ENCODE measurements around the gene PIK3R6.
A peak's percentile ranks its signal among the peaks of the same experiment; 100 is the strongest.

The PIK3R6 gene

DNA sequence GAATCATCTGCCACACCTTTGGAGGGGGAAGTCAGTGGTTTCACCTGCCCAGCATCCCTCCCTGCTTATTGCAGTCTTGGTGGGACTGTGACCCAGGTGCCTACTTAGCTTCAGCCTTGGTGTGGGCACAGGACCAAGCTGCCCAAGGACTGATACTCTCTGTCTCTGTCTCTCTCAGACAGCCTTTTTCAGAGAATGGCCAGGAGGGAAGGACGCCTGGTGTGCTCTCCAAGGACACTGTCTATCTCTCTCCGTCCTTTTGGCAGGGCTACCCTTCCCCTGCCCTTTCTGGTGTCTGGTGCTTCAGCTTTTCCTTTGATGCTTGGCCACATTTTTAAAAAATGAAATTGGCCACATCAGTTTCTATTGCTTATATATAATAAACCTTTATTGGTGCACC is 19.6 kb downstream of the PIK3R6 start:
- no peak for TF ChIP-seq EP300 (IDR thresholded peaks at IDR 0.05; ENCODE audit: borderline replicate concordance)
- TF ChIP-seq EGR1 (IDR thresholded peaks at IDR 0.05) = no peak
- TF ChIP-seq FOXM1 (IDR thresholded peaks at IDR 0.05; ENCODE audit: borderline replicate concordance, low read depth) = no peak

DNA sequence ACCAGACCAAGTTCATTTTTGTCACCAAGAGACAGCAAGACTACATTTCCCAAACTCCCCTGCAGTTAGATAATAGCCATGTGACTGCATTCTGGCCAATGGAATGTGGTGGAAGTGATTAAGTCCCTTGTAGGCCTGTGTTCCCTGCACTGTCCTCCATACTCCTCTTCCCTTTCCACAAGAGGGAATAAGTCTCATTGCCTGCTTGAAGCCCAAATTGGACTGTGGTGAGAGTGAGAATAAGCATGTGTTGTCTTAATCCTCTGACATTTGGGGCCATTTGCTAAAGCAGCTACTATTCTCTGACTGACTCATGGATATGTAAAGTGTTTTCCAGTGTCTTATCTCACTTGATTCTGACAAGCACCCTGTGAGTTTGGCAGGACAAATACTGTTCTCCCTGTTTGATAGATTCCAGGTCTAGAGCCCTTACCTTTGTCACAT is 20.7 kb downstream of the PIK3R6 start:
- TF ChIP-seq CEBPB (IDR thresholded peaks at IDR 0.05) = no peak
- TF ChIP-seq, protein P1, sequence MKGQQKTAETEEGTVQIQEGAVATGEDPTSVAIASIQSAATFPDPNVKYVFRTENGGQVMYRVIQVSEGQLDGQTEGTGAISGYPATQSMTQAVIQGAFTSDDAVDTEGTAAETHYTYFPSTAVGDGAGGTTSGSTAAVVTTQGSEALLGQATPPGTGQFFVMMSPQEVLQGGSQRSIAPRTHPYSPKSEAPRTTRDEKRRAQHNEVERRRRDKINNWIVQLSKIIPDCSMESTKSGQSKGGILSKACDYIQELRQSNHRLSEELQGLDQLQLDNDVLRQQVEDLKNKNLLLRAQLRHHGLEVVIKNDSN (IDR thresholded peaks at IDR 0.05) = peak; percentile 94

DNA sequence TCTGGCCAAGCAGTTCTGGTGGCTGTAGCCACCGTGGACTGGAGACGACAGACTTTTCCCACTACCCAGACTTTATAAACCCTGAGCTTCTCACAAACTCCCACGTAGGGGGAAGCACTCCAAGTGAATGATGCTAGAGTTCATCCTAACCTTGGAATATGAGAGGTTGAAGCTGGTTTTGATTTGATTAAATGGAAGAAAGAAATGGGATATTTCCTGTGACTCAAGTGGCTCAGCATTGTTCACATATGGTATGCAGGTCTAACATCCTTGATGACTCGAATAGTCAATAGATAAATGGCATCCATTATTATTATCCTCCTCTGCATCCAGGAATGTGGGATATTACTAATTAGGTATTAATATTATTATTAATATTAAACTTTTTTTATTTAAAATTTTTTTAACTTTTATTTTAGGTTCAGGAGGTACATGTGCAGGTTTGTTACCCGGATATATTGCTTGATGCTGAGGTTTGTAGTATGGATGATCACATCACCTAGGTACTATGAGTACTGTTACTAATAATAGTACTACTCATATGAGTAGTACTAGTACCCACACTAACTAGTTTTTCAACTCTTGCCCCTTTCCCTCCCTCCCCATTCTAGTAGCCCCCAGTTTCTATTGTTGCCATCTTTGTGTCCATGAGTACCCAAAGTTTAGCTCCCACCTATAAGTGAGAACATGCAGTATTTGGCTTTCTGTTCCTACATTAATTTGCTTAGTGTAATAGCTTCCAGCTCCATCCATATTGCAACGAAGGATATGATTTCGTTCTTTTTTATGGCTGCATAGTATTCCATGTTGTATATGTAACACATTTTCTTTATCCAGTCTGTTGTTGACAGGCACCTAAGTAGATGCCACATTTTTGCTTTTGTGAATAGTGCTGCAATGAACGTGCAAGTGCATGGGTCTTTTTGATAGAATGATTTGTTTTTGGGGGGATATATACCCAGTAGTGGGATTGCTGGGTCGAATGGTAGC is 22.9 kb downstream of the PIK3R6 start:
- TF ChIP-seq TCF12 (IDR thresholded peaks at IDR 0.05; ENCODE audit: low read depth) (no peak), ZBTB7A (IDR thresholded peaks at IDR 0.05; ENCODE audit: low read depth) (no peak), TAF1 (IDR thresholded peaks at IDR 0.05; ENCODE audit: low read depth) (no peak), CEBPB (IDR thresholded peaks at IDR 0.05) (no peak), RAD21 (IDR thresholded peaks at IDR 0.05; ENCODE audit: low read depth) (no peak), NFIC (IDR thresholded peaks at IDR 0.05) (no peak)

DNA sequence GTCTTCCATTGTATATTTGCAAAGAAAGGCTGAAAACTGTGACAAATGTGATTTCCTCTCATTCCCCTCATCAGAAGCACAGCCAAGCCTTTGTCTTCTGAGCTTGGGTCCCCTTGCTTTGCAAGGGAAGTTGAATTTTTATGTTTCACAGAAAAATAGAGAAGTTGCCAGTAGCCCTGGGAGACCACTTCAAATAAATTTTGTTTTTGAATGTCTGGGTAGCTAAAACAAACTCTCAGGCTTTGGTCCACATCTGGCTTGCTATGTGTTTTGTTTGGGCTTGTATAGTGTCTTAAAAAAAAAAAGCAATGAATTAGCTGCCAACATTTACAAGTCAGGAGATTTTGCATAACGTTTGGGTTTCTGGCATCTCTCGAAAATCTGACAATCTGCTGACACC is 24.1 kb downstream of the PIK3R6 start:
- TF ChIP-seq, protein P1 (IDR thresholded peaks at IDR 0.05) = no peak
- TF ChIP-seq EP300 (IDR thresholded peaks at IDR 0.05; ENCODE audit: borderline replicate concordance) (no peak), EGR1 (IDR thresholded peaks at IDR 0.05) (no peak), RAD21 (IDR thresholded peaks at IDR 0.05; ENCODE audit: low read depth) (no peak), TAF1 (IDR thresholded peaks at IDR 0.05; ENCODE audit: low read depth) (no peak)
- TF ChIP-seq, protein P2, sequence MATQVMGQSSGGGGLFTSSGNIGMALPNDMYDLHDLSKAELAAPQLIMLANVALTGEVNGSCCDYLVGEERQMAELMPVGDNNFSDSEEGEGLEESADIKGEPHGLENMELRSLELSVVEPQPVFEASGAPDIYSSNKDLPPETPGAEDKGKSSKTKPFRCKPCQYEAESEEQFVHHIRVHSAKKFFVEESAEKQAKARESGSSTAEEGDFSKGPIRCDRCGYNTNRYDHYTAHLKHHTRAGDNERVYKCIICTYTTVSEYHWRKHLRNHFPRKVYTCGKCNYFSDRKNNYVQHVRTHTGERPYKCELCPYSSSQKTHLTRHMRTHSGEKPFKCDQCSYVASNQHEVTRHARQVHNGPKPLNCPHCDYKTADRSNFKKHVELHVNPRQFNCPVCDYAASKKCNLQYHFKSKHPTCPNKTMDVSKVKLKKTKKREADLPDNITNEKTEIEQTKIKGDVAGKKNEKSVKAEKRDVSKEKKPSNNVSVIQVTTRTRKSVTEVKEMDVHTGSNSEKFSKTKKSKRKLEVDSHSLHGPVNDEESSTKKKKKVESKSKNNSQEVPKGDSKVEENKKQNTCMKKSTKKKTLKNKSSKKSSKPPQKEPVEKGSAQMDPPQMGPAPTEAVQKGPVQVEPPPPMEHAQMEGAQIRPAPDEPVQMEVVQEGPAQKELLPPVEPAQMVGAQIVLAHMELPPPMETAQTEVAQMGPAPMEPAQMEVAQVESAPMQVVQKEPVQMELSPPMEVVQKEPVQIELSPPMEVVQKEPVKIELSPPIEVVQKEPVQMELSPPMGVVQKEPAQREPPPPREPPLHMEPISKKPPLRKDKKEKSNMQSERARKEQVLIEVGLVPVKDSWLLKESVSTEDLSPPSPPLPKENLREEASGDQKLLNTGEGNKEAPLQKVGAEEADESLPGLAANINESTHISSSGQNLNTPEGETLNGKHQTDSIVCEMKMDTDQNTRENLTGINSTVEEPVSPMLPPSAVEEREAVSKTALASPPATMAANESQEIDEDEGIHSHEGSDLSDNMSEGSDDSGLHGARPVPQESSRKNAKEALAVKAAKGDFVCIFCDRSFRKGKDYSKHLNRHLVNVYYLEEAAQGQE (IDR thresholded peaks at IDR 0.05; ENCODE audit: low read depth) = no peak

DNA sequence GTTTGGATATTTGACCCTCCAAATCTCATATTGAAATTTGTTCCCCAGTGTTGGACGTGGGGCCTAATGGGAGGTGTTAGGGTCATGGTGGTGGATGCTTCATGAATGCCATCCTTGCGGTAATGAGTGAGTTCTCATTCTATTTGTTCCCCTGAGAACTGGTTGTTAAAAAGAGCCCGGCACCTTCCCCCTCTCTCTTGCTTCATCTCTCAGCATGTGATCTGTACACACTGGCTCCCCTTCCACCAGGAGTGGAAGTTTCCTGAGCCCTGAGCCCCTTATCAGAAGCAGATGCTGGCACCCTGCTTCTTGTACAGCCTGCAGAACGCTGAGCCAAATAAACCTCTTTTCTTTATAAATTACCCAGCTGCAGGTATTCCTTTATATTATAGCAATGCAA is 25.6 kb downstream of the PIK3R6 start:
- no peak for TF ChIP-seq ZBTB7A (IDR thresholded peaks at IDR 0.05; ENCODE audit: low read depth)
- TF ChIP-seq, protein P1 (IDR thresholded peaks at IDR 0.05) = no peak
- TF ChIP-seq NFIC (IDR thresholded peaks at IDR 0.05) = no peak
- TF ChIP-seq FOXM1 (IDR thresholded peaks at IDR 0.05; ENCODE audit: borderline replicate concordance, low read depth) = no peak
- no peak for TF ChIP-seq RAD21 (IDR thresholded peaks at IDR 0.05; ENCODE audit: low read depth)
- TF ChIP-seq TEAD4 (IDR thresholded peaks at IDR 0.05) = no peak

DNA sequence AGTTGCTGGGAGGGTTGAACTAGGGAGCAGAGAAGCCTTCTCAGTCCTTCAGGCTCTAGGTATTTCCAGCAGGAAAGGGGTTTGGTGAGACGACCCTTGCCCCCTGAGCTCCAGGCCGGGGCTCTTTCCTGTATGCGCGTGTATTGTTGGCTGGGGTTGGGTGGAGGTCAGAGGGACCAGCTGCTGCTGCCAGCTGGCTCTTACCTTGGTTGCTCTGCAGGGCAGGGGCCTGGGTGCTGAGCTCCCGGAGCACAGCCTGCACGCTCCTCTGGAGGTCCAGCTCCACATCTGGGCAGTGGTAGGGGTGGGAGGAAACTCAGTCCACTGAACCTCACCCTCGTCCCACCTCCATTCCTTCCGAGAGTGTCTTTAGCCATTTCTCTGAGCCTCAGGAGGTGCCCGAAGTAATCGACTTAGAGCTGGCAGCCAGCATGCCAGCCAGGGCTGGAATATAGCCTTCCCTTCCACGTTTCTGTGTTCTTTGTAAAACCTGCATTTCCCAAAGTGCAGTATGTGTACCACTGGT is 28.0 kb downstream of the PIK3R6 start:
- TF ChIP-seq RAD21 (IDR thresholded peaks at IDR 0.05; ENCODE audit: low read depth) (no peak), TEAD4 (IDR thresholded peaks at IDR 0.05) (no peak), EP300 (IDR thresholded peaks at IDR 0.05; ENCODE audit: borderline replicate concordance) (no peak), FOXM1 (IDR thresholded peaks at IDR 0.05; ENCODE audit: borderline replicate concordance, low read depth) (no peak), TAF1 (IDR thresholded peaks at IDR 0.05; ENCODE audit: low read depth) (no peak), ZBTB7A (IDR thresholded peaks at IDR 0.05; ENCODE audit: low read depth) (no peak), CREB1 (IDR thresholded peaks at IDR 0.05; ENCODE audit: low read depth) (no peak), CEBPB (IDR thresholded peaks at IDR 0.05) (no peak), NFIC (IDR thresholded peaks at IDR 0.05) (no peak), TCF12 (IDR thresholded peaks at IDR 0.05; ENCODE audit: low read depth) (no peak), YY1 (IDR thresholded peaks at IDR 0.05; ENCODE audit: low read depth) (no peak), EGR1 (IDR thresholded peaks at IDR 0.05) (no peak)
- TF ChIP-seq, protein P2 (IDR thresholded peaks at IDR 0.05; ENCODE audit: low read depth) = no peak
- TF ChIP-seq, protein P3, sequence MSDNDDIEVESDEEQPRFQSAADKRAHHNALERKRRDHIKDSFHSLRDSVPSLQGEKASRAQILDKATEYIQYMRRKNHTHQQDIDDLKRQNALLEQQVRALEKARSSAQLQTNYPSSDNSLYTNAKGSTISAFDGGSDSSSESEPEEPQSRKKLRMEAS (IDR thresholded peaks at IDR 0.05) = no peak
- TF ChIP-seq, protein P1 (IDR thresholded peaks at IDR 0.05) = no peak

Data from Ishikawa (cell line).